DOHH2 (cell line): Measurements from ENCODE around the gene GALNT17.

ENCODE experiments used
- EZH2phosphoT487 ChIP-seq: fragments of 200-600 bp; sonication (generic); IDR thresholded peaks from 2 replicates; pipeline ENCODE4 v1.6.1; 2017; ENCODE audit warnings: borderline replicate concordance, mild to moderate bottlenecking, antibody characterized with exemption, low read length, moderate library complexity, mixed read lengths
- TF ChIP-seq, protein P1 (sequence below): fragments of 200-600 bp; sonication (generic); IDR thresholded peaks from one replicate; pipeline ENCODE4 v1.5.1; 2014; ENCODE audit warnings: antibody characterized with exemption, mild to moderate bottlenecking, low read depth, low read length; ENCODE audit not compliant: poor library complexity, severe bottlenecking

DNA sequence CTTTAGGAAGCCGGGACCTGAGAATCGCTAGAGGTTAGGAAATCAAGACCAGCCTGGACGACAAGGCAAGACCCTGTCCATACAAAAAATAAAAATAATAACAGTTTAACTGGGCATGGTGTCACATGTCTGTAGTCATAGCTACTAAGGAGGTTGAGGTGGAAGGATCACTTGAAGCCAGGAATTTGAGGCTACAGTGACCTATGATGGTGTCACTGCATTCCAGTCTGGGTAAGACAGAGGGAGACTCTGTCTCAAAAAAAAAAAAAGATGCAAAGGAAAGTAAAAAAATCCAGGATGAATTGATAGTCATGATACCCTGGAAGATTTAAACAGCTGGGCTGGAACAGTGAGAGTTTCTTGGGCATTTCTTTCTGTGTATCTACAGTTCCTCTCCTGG is 463.2 kb downstream of the GALNT17 start:
- TF ChIP-seq, protein P1, sequence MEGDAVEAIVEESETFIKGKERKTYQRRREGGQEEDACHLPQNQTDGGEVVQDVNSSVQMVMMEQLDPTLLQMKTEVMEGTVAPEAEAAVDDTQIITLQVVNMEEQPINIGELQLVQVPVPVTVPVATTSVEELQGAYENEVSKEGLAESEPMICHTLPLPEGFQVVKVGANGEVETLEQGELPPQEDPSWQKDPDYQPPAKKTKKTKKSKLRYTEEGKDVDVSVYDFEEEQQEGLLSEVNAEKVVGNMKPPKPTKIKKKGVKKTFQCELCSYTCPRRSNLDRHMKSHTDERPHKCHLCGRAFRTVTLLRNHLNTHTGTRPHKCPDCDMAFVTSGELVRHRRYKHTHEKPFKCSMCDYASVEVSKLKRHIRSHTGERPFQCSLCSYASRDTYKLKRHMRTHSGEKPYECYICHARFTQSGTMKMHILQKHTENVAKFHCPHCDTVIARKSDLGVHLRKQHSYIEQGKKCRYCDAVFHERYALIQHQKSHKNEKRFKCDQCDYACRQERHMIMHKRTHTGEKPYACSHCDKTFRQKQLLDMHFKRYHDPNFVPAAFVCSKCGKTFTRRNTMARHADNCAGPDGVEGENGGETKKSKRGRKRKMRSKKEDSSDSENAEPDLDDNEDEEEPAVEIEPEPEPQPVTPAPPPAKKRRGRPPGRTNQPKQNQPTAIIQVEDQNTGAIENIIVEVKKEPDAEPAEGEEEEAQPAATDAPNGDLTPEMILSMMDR, result no peak
- no peak for TF ChIP-seq EZH2phosphoT487
